ENCODE results near the gene TPO.
"Not testable (repeated sequence)": the region's sequence is repeated elsewhere in the genome, so short reads cannot be mapped to it uniquely, and the experiment has no call there.

TPO gene

DNA sequence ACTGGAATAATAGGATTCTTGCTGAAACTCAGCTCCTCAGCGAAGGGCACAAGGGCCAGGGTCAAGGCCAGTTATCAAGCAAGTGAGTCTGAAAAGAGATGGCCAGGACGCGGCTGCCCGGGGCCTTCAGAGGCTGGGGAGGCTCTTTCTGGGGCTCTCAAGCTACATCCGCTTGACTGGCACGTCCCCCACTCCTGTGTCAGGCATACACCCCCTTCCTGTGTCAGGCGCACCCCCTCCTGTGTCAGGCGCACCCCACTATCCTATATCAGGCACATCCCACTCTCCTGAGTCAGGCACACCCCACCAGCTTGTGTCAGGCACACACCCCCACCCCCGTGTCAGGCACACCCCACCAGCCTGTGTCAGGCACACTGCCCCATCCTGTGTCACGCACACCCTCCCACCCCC lies 91.8 kb downstream of the TPO start:
- no peak for DNase-seq

DNA sequence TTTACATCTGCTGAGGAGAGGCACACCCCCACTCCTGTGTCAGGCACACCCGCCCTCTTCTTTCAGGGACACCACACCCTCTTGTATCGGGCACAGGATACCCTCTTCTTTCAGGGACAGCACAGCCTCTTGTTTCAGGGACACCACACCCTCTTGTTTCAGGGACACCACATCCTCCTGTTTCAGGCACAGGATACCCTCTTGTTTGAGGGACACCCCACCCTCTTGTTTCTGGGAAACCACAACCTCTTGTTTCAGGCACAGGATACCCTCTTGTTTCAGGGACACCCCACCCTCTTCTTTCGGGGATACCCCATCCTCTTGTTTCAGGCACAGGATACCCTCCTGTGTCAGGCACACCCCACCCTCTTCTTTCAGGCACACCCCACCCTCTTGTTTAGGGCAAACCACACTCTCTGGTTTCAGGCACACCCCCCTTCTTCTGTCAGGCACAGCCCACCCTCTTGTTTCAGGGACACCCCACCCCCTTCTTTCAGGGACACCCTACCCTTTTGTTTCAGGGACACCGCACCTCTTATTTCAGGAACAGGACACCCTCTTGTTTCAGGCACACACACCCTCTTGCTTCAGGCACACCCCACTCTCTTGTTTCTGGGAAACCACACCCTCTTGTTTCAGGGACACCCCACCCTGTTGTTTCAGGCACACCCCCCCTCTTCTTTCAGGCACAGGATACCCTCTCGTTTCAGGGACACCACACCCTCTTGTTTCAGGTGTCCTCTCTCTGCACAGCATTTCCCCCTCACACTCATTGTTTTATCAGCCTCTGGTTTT lies 96.2 kb downstream of the TPO start:
- no peak for DNase-seq

DNA sequence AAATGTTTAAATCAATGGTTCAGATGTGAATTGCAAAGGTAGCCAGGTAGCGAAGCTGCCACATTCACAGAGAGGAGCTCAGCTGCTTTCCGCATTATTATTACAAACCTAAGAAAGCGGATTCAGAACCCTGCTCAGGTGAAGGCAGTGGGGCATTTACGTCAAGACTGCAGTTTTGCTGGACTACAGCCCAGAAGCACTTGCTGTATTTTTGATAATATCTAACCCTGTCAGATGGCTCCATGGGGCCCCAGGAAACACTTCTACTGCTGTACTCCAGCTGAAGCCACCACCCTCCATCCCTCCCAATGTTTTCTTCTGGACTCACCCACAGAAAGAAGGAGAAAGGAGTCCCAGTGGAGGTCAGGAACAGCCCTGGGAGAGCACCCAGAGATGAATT lies 96.9 kb downstream of the TPO start:
- no peak for DNase-seq

DNA sequence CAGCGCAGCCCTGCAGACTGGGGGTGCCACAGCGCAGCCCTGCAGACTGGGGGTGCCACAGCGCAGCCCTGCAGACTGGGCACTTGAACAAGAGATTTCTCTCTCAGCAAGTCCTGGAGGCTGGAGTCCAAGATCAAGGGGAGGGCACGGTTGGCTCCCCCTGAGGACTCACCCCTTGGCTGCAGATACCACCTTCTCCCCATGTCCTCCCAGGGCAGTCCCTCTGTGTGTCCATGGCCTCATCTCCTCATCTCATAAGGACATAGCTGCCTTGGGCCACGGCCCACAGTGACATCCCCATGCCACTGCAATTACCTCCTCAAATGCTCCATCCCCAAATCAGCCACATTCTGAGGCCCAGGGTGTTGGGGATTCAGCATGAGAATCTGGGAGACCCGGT lies 98.2 kb downstream of the TPO start:
- DNase-seq: no peak

DNA sequence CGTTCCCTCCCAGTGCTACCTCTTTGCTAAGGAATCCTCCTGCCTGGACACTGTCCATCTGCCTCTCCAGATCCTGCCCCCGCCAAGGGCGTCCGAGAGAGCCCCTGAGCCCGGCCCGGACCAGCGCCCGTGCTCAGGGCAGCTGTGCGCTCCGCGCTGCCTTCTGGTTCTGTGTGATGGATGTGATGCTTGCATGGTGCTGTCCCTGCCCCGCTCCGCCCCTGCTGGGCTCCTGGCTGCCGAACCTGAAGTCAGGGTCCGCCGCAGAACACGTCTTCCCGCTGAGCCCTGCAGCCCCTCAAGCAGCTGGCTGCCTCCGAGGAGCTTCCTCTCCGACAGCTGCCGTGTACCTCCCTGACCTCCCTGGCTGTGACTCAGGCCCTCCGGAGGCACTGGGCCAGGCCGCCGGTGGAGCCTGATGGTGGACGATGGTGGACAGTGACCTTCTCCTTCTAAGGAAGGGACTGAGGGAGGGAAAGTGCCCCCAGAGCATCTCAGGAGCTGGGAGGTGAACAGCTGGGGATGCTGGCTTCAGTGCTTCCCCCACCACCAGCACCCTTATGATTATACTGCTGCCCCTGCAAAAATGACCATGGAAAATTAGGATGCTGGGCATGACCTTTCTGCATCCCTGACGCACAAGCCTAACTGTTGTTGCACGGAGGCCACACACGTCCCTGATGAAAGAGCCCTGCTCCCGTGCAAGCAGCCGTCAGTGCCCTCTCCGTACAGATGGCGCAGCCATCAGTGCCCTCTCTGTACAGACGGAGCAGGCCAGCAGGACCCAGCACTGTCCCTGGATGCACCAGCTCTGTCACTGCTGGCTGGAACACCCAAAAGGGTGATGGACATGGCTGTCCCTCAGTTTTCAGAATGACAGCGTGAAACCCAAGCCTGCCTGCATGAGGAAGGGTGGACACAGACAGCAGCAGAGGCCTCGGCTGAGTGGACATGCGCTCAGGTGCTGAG lies 99.3 kb downstream of the TPO start:
- no peak for DNase-seq

DNA sequence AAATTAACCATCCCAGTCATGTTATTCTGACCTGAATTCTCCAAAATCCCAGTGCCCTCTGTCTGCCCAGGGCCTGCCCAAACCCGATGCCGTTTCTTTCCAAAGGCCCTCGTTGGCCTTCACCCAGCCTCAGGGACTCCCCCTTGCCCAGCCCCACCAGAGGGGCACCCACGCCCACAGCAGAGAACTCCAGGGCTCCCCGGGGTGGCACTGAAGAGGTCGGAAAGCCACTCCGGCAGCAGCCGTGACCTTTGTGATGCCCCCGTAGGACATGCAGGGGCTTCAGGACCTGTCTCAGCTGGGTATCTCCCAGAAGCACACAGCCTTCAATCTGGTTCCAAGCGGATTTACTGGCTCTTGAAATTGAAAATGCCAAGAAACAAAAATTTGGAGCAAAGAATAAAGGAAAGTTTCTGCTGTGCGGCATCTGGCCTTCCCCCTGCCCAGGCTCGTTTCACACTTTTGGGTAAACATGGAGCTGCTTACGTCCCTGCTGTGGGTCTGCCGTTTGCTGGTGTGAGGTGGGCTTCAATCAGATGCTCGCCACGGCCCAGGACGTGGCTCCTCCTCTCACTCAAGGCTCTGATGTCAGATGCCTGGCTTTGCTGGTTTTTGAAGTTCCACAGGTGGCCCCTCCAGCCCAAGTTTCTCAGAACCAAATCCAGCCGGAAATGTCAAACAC lies 101.3 kb downstream of the TPO start:
- DNase-seq: no peak

DNA sequence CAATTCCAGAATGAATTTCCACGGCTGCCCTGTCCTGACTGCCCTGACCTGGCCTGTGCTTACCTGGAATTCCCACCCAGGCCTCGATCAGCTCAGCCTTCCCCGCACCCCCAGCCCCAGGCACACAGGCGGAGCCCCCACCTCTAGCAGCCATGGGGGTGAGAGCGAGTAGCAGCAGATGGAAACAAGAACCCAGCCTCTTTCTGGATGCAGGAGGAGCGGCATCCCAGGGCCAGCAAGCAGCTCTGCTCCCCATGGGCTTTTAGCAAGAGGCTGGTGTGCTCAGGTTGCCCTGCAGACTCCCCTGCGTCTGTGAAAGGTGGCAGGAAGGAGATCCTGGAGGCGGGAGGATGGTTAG lies 101.8 kb downstream of the TPO start:
- DNase-seq: no peak

DNA sequence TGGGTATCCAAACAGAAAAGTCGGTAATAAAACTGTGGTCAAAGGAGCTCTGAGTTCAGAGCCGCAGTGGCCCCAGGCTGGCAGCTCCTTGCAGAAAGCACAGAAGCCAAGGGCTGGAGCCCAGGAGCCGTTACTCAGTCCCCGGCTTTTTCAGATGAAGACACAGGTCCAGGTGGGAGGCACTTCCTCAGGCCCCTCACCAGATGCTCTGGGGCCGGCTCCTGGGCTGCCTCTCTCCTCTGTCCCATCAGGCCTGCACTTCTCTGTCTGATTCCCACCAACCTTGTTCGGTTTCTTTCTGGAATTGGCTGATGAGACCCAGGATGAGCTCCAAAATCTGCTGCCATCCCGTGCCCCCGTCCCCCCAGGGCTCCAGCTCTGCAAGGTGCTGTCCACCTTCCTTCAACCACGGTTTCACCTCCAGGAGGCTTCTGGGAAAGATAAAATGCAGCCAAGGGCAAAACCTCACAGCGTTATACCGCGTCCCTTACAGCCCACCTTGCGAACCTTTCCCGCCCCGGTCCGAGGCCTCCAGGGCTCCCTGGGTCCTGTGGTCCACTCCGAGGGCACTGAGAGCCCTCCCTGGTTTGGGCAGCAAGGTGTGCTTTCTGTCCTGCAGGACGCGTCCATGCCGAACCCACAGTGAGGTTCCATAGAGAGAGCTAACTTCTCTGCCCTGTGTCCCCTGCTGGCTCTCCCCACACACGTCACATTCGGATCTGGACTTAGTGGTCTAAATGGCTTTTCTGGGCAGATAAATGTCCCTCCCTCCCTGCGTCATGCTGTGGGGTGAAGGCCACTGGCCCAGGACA lies 102.9 kb downstream of the TPO start:
- DNase-seq: no peak

DNA sequence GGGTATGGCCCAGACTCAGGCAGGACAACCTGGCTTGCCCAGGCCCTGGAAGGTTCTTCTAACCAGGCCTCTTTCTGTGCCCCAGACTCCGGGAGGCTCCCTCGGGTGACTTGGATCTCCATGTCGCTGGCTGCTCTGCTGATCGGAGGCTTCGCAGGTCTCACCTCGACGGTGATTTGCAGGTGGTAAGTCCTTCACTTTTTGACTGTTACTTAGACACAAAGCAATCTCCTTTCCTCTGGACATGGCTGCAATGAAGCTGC lies 103.5 kb downstream of the TPO start:
- DNase-seq: no peak

DNA sequence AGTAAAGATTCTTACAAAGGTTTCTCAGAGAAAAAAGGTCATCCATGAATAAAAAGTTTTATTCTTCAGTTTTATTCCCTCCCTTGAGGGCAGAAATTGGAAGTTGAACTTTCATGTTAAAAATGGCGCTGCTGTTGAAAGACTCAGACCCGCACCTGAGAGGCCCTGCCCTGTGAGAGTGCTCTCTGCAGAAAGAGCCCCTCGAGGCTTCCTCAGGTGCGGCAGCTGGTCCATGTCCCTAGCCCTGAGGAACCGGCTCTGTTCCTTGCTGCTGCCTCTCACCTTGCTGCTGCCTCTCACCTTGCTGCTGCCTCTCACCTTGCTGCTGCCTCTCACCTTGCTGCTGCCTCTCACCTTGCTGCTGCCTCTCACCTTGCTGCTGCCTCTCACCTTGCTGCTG lies 104.0 kb downstream of the TPO start:
- DNase-seq: not testable (repeated sequence)

DNA sequence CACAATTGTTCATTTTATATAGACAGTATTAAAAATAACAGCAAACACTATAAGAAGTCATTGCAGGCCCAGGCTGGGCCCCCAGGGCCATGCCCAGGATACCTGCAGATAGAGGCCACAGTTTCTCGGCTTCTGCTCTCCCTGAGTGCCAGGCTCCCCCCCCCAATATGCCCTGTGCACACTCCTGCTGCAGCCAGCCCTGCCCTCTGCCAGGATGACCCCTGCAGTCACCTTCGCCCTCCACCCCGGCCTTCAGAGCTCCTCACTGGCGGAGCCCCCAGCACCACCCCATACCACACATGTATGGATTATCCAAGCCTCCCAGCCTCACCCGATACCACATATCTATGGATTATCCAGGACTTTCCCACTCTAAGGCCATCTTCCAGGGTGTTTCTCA lies 104.5 kb downstream of the TPO start:
- no peak for DNase-seq

DNA sequence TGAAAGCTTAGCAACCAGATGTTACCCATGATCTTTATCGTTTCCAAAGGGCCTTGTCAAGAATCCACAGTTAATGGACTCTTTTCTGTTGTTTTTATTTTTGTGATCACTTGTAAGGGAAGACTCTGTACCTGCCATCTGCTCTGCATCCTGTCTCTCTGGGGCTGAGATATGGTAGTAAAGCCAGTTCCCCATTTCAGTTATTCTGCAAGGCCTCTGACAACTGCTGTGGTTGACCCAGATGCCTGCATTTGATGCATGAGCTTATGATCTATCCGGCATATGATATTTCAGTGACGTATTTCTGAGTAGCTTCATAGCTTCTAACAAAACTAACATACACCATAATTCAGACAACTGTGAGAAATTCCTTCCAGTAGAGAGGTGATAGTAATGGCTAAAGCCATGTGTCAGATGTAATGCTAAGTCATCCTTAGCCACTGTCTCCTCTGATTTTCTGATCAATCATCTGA lies 105.1 kb downstream of the TPO start:
- no peak for DNase-seq

DNA sequence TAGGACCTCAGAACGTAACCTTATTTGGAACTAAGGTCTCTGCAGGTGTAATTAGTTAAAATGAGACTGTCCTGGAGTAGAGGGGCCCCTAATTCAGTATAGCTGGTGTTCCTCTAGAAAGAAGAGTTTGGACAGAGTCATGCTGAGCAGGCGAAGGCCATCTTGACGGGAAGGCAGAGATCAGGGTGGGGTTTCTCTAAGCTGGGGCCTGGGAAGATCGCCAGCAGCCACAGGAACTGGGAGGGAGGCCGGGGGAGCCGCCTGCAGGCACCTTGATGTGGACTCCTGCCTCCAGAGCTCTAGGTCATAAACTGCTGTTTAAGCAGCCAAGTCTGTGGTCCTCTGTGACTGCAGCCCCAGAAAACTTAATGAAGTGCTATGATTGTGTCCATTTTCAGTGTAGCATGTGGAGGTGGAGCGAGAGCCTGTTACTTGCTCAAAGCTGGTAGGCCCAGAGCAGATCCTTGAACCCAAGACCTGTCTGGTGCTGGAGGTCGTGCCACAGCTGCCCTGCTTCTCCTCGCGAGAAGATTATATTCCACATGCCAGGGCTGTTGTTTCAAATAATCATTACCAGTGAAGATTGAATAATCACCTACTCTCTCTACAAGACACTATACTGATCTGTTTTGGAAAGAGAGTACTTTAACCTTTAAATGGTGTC lies 105.7 kb downstream of the TPO start:
- DNase-seq: no peak

DNA sequence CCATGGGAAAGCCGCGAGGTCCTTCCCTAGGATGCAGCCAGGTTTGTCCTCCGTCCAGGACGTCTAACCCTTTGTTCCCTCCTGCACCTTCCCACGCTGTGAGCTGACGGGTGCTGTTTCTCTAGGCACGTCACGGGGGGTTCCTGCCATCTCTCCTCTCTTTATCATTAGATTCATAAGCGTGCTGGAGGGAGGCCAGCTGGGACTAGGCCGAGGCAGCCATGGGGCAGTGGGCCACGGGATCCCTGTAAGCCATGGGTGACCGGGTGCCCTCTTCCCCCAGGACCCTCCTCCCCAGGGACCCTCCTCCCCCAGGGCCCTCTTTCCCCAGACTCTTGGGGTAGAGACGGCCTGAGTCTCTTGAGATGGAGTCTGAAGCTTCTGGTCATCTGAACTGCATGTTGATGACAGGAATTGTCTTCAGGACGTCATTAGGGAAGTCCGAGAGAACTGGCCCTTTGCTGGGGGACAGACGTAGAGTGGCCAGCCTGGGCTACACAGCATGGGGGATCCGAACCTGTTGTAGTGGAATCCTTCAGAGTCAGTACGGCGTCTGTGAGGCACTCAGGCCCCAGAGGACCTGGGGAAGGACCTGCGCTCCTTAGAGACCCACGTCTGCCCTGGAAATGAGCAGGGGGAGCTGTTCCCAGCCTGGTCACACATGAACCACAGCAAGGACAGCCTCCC lies 108.1 kb downstream of the TPO start:
- DNase-seq: no peak

DNA sequence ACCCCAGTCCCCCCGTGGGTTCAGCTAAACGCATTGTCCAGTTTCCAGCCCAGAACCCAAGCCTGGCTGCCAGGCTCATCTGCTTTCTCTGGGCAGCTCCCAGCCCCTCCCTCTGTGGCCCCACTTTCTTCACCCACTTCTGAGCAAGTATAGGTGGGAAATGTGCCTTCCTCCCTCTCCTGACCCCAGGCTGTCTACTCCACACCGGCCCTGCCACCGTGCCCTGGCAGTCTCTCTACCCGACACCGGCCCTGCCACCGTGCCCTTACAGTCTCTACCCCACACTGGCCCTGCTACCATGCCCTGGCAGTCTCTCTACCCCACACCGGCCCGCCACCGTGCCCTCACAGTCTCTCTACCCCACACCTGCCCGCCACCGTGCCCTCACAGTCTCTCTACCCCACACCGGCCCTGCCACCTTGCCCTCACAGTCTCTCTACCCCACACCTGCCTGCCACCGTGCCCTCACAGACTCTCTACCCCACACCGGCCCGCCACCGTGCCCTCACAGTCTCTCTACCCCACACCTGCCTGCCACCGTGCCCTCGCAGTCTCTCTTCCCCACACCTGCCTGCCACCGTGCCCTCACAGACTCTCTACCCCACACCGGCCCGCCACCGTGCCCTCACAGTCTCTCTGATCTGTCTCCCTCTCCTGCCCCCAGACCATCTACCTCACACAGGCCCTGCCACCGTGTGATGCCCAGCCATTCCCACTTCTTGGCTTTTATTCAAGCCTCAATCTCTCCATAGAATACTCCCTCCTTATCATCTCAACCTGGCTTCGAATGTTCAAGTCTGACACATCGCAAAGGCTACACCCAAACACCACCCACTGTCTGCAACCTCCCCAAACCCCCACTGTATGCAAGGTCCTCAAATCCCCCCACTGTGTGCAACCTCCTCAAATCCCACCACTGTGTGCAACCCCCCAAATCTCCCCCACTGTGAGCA lies 108.9 kb downstream of the TPO start:
- DNase-seq: no peak

DNA sequence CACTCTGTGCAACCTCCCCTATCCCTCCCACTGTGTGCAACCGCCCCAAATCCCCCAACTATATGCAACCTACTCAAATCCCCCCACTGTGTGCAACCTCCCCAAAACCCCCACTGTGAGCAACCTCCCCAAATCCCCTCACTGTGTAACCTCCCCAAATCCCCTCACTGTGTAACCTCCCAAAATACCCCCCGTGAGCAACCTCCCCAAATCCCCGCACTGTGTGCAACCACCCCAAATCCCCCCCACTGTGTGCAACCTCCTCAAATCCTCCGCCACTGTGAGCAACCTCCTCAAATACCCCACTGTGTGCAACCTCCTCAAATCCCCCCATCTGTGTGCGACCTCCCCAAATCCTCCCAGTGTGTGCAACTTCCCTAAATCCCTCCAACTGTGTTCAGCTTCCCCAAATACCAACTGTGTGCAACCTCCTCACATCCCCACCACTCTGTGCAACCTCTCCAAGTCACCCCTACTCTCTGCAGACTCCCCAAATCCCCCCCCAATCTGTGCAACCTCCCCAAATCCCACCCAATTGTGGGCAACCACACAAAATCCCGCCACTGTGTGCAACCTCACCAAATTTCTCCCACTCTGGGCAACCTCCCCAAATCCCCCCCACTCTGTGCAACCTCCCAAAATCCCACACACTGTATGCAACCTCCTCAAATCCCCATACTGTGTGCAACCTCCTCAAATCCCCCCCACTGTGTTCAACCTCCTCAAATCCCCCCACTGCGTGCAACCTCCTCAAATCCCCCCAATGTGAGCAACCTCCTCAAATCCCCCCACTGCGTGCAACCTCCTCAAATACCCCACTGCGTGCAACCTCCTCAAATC lies 114.1 kb downstream of the TPO start:
- DNase-seq: no peak

DNA sequence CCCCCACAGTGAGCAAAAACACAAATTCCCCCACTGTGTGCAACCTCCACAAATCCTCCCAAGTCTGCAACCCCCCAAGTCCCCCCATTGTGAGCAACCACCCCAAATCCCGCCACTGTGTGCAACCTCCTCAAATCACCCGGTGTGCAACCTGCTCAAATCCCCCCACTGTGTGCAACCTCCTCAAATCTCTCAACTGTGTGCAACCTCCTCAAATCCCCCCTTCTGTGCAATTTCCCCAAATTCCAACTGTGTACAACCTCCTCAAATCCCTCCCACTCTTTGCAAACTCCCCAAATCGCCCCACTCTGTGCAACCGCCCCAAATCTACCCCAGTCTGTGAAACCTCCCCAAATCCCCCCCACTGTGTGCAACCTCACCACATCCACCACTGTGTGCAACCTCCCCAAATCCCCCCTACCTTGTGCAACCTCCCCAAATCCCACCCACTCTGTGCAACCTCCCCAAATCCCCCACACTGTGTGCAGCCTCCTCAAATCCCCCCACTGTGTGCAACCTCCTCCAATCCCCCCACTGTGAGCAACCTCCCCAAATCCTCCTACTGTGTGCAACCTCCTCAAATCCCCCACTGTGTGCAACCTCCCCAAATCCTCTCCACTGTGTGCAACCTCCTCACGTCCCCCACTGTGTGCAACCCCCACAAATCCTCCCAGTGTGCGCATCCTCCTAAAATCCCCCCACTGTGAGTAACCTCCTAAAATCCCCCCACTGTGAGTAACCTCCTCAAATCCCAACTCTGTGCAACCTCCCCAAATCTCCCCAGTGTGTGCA lies 115.2 kb downstream of the TPO start:
- DNase-seq: no peak

DNA sequence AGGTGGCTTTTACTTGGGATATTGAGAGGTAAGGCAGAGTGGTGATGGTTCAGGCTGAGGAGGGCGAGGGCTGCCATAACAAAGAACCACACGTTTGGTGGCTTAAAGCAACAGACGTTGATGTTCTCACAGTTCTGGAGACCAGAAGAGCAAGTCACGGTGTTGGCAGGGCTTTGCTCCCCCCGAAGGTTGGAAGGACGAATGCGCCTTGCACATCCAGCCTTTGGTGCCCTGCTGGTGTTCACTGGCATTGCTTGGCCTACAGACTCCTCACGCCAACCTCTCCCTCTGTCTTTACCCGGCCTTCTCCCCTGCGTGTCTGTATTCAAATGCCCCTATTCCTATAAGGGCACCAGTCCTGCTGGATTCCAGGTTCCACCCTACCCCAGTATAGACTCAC lies 125.4 kb downstream of the TPO start:
- DNase-seq: no peak

DNA sequence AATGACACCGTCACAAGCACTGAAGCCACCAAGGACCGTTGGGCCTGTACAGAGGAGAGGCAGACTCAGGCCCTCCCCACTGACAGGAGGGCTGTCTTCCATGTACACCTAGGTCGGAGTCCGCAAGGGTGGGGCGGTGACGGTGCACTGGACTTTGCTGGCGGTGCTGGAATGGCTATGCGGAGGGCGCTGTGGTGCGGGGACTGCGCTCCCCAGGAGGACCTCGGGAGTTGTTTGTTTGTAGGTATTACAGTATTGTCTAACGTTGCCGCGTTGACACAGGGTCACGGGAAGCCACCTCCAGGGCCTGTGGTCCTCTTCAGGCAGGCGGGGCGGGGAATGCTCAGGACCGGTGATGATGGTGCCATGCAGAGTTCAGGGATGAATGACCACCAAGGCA lies 126.2 kb downstream of the TPO start:
- no peak for DNase-seq

Measured in cerebellar nuclear complex (tissue), 1 donor.